DOHH2 (cell line): Measurements from ENCODE around the gene ZNF841.

Experiments
- CTCF ChIP-seq: fragments of 200-600 bp; sonication (generic); IDR thresholded peaks from one replicate; pipeline ENCODE4 v1.5.1; 2014; ENCODE audit warnings: antibody characterized with exemption, mild to moderate bottlenecking, low read depth, low read length; ENCODE audit not compliant: poor library complexity, severe bottlenecking
- EZH2phosphoT487 ChIP-seq: fragments of 200-600 bp; sonication (generic); IDR thresholded peaks from 2 replicates; pipeline ENCODE4 v1.6.1; 2017; ENCODE audit warnings: borderline replicate concordance, mild to moderate bottlenecking, antibody characterized with exemption, low read length, moderate library complexity, mixed read lengths

DNA sequence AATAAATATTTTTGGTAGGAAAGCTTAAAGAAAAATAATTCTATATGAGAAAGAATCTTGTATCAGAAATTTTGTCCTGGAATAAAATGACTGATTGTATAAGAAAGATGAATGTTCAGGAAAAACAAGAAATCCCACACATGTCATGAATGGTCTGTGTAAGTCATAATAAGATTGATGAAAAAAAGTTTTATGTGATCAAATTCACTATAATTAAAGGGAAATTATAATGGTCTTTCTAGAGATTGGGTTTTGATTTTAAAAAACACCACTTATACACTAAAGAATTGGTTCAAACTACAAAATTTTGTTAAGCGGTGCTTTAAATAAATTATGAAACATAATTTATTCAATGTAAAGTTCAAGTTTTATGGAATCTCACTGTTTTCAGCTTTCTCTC lies 7.2 kb upstream of the ZNF841 start:
- TF ChIP-seq EZH2phosphoT487 (no peak), CTCF (no peak)
